SHP77 treated with DMSO at 0.1 percent for 48 hours (cell line): Measurements from ENCODE around the gene NR2F6.

Experiments used
- DNase-seq: peaks from one replicate; lab custom pipeline; 2025; lab: John Stamatoyannopoulos, UW

Gene NR2F6

GRCh38 chr19:17263712-17264640, 18.3 kb upstream of the NR2F6 start:
- DNase-seq, result no peak

DNA sequence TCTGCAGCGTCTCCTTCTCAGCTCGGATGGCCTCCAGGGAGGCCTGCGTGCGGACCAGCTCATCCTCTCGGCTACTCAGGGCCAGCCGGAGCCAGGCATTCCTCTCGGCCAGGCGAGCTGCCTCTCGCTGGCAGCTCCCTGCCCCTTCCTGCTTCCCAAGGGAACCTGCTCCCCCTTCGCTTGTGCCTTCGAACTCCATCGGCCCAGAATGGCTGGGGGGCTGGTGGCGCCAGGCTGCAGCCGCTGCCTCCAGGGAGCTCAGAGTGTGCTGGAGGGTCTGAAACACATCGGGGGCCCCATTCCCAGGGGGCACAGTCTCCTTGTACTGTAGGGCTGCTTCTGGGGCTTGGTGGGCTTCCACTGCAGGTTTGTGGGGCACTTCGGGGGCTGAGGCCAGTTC, 16.8 kb upstream of the NR2F6 start:
- DNase-seq, result no peak

- DNase-seq, result peak; percentile 62
These were observed 15.2 kb upstream of the NR2F6 start for GRCh38 chr19:17260842-17261325.

DNA sequence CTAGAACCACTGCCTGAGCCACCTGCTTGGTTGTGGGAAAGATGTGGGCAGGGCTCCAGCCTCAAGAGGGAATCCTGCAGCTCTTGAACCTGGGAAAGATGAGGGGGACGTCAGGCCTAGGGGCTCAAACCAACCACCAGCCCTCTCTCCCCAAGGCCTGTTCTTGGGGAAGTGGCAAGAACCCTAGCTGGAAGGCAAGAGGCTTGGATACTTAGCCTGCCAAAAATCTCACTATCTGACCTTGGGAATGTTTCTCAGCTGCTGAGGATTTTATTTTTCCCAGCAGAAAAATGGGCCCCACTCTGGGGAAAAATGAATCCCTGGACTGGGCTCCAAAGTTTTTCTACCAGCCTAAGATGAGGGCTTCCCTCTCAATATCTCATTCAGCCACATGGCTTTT, 14.2 kb upstream of the NR2F6 start:
- DNase-seq, result no peak

DNA sequence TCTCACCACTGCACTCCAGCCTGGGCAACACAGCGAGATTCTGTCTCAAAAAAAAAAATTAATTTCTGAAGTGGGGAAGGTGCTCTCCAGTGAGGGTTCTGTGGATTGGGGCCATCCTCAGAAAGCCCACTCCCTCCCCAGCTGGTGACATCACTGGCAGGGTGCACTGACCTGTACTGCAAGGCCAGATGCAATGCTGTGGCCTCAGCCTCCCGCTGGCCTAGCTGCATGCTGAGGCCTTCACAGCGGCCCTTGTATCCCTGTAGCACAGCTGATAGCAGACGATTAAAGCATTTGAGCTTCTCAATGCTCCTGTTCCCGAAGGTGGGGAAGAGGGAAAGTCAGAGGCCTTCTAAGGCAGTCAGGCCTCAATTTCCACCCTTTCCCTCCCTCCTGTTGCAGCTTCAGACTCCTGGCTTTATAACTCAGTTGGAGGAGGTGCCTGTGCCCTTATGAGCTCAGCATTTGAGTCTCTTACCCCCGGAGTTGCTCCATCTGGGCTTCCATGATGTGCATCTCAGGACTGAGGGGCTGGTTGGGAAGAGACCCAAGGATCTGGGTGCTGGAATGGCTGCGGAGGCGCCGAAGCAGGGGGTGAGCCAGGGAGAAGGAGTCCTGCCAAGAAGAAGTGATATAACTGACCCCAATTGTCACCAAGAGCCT, 13.5 kb upstream of the NR2F6 start:
- DNase-seq, result no peak

DNA sequence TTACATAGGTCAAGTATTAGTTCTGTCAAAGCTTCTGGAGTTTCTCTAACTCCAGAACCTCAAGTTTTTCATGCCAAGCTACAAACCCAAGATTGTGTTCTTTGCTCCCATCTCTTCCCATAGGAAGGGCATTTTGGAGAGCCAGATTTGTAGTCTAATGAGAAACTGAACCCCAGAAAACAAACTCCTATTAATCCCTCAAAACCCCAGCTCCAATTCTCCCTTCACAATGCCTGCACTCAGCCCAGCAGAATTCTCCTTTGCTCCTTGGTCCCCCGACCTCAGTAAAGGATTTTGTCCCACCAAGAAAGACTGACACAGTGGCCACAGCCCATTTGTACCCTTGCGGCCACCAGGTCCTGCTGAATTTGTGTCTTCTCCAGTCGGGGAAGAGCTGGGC, 10.4 kb upstream of the NR2F6 start:
- no peak for DNase-seq

GRCh38 chr19:17255150-17255621, 9.5 kb upstream of the NR2F6 start:
- DNase-seq, result no peak

GRCh38 chr19:17254636-17255035, 8.9 kb upstream of the NR2F6 start:
- no peak for DNase-seq

- DNase-seq, result no peak
These were observed 4.3 kb upstream of the NR2F6 start for GRCh38 chr19:17249887-17250548.

GRCh38 chr19:17248011-17248776, 2.5 kb upstream of the NR2F6 start:
- no peak for DNase-seq

GRCh38 chr19:17246681-17247425, 1.1 kb upstream of the NR2F6 start:
- peak; percentile 18 for DNase-seq

GRCh38 chr19:17244618-17245534, 843 bp downstream of the NR2F6 start:
- DNase-seq, result no peak

DNA sequence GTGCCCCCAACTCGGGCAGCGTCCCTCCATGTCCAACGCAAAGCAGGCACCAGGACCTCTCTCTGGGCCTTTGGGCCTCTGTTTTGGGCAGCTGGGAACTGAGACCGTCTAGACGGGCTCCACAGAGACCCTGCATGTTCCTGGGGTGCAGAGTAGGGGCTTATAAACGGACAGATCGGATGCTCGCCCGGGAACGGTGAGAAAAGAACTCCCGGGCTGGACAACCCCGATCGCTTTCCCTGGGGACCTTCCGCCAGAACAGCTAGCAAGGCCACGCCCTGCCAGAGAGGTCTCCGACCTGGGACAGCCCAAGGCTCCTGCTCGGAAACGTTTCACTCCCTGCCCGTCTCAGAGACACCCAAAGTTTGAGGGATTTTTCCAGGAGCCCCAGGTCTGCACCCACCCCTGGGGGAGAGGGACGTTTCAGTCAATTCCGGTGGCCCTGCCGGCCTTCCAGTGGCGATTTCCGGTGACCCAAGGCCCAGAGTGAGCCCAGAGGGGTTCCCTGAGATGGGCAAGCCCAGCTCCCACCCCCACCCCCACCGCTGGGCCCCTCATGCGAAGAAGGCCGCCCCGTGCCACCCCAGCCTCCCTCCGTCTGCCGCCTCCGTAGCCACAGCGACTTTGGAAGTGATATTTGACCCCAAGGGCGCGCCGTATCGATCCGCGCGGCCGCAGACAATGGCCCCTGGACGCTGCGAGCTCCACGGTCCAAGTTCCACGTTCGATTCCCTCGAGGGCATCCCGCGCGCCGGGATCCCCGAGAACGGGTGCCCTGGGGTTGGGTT, 1.7 kb downstream of the NR2F6 start:
- DNase-seq, result no peak

DNA sequence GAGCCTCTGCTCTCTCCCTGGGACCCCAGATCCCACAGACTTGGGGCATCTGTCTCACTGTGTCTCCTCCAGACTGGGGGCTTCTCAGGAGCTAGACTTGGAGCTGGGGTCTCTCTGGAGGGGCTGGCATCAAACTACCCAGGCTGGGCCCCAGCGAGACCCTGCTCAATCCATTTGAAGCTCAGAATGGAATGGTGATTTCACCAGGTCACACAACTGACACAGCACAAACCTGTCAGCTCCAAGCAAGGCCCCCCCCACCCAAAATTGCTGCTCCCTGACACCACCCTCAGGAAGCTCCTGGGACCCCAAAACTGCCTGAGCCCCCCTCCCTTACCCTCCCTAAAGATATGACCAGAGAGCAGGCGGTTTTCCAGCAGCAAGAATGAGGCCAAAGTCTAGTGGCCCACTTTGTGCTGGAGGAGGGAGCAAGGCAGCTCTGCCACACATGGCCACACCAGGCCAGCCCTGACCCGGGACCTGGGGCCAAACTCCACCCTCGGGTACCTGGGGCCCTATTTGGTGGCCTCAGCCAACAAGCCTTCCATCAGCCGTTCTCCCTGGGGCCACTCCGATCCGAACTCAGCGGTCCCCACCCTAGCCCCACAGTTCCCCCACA, 2.4 kb downstream of the NR2F6 start:
- no peak for DNase-seq

- no peak for DNase-seq
These were observed 3.1 kb downstream of the NR2F6 start for GRCh38 chr19:17242431-17243208.

- DNase-seq, result no peak
These were observed 4.8 kb downstream of the NR2F6 start for GRCh38 chr19:17240826-17241399.

DNA sequence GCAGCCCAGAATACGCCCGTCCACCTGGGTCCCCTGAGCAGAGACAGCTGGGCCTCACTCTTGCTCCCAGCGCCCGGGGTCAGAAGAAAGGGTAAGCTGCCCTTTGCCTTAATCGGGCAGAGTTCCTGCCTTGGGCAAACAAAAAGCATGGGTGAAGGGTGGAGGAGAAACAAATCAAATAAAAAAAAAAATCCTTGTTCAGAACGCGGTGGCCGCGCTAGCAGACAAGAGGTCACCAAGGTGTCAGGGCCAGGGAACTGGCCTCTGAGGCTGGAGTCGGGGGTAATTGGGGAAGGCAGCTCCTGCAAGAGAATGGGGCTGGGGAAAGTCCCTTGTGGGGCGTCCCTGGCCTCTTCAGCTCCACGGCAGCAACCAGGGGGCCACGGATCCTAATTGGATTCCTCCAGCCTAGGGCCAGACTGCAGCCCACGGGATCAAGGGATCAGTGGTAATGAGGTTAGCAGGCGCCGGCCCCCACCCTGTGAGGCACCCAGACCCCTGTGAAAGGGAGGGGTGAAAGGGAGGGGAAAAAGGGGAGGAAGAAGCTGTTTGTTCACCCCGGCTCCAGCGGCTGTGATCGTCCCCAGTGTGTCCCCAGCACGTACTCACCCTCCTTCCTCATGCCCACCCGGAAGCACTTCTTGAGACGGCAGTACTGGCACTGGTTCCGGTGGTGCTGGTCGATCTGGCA, 5.5 kb downstream of the NR2F6 start:
- no peak for DNase-seq
